GM12872 (cell line): Measurements from ENCODE around the gene SLC17A2.

Experiments
- CTCF ChIP-seq: IDR thresholded peaks from 3 replicates; pipeline ENCODE4 v1.5.1; 2011; ENCODE audit warnings: low read depth, mild to moderate bottlenecking, low read length, moderate library complexity; ENCODE audit not compliant: insufficient read depth

Gene SLC17A2

GRCh38 chr6:25899123-25899522 lies 31.4 kb downstream of the SLC17A2 start:
- TF ChIP-seq CTCF = no peak

- TF ChIP-seq CTCF = no peak
Observed at GRCh38 chr6:25898289-25898977, 32.1 kb downstream of the SLC17A2 start.

- TF ChIP-seq CTCF = no peak
Observed at GRCh38 chr6:25896252-25896651, 34.2 kb downstream of the SLC17A2 start.

GRCh38 chr6:25895771-25896170 lies 34.7 kb downstream of the SLC17A2 start:
- no peak for TF ChIP-seq CTCF

- TF ChIP-seq CTCF = no peak
Observed at GRCh38 chr6:25893778-25894177, 36.7 kb downstream of the SLC17A2 start.

GRCh38 chr6:25892877-25893276 lies 37.6 kb downstream of the SLC17A2 start:
- no peak for TF ChIP-seq CTCF

GRCh38 chr6:25889877-25890853 lies 40.3 kb downstream of the SLC17A2 start:
- 0 out of 3 replicates have a peak, but pooled peaks have one; percentile 8 for TF ChIP-seq CTCF
